HPDE6-E6E7 (cell line): ENCODE measurements around the gene ZNF628.

Source experiments
- DNase-seq: peaks from one replicate; pipeline ENCODE4 v3.0.0; 2011; ENCODE audit warnings: missing footprints; ENCODE audit errors: extremely low spot score

Gene ZNF628

DNA sequence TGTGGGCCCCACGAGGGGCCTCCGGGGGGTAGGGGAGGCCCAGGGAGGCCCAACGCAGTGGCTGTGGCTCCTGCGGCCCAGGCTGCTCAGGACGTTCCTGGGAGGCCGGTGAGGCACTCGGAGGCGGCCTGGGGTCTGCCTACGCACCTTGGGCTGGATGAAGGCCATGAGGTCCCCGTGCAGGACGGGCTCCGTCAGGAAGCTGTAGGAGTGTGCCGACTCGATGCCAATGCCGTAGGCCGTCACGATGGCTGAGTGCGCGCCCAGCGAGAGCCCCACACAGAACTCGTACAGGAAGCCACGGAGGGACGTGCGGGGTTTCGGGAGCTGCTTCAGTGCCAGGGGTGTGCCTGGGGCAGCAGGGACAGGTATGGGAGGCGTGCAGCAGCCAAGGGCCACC, 54.6 kb downstream of the ZNF628 start:
- no peak for DNase-seq
